ENCODE results near the gene GPI. TPM values are rescaled to one million over a fixed set of nuclear protein-coding genes. Genes with fewer than 3 reads are reported as not detected.

Gene GPI
- total and polyA plus RNA-seq, 2 of the 8 experiments (the other 6 are each of a cell fraction or from before 2014, with no cell fraction given): 171 to 360 TPM

DNA sequence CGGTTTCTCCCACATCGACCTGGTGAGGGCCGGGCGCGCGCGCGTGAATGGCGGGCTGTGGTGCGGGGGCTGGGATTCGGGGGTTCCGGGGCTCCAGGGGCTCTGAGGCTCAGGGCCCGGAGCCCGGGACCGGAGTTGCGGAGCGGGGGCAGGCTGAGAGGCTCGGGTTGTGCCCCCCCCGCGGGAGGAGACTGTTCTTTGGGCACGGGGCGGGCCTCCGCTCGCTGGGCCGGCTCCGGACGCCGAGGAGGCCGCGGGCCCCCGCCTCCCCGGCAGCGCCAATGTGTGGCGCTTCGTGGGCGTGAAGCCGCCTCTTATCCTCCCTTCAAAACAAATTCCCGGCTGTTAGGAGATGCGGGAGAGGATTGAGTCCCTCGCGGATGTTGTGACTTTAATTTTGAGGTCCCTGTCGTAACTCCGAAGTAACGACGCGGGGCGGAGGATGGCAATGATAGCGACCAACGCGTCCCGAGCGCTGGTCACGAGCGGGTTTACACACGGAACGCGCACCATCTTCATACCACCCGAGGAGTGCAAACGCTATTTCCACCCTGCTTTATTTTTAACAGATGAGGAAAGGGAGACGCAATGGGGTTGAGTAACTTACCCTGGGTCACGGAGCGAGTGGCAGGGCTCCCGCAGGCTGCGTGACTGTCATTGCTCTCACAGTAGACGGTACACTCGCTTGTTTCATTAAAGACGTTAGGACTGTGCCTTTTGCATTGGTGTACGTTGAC lies 63.7 kb downstream of the GPI start:
- peak overlapping the region; percentile 92 for H4K8ac ChIP-seq (ENCODE audit: extremely low read depth, insufficient read depth, low read length)
- H3K27ac ChIP-seq (ENCODE audit: low read depth, low read length): peak overlapping the region; percentile 78
- H3K79me1 ChIP-seq (ENCODE audit: low read depth, low read length): peaks cover 4% of the 10 kb centered on the region
- H2BK5ac ChIP-seq (ENCODE audit: low read depth, low read length): peak overlapping the region; percentile 60
- H3K23ac ChIP-seq (ENCODE audit: insufficient read length): no peak overlapping the region
- H3K56ac ChIP-seq (replicated peaks; ENCODE audit: insufficient read length, low read depth, low read length): peak overlapping the region; percentile 51
- 0 out of 2 replicates have a peak, but pooled peaks cover 3% of the 10 kb centered on the region for H3K23me2 ChIP-seq (ENCODE audit: low read depth, low read length)
- H3K18ac ChIP-seq (ENCODE audit: extremely low read depth, low read length): no peak overlapping the region
- peak in 1 of 2 experiments; percentile 52 for DNase-seq (ENCODE audit: low read depth in 1 of 2, low spot score in 2 of 2)
- WGBS, 2 experiments (ENCODE audit: extremely low coverage in 1 of 2, insufficient coverage in 1 of 2, insufficient read length in 1 of 2, insufficient replicate concordance in 2 of 2, low coverage in 1 of 2, low lambda C conversion rate in 2 of 2, missing lambda C conversion rate in 1 of 2): 3% methylated on average over 32 of the region's 68 CpGs; no CpG with 5 or more reads in 1 of the 2 experiments
- H3K4ac ChIP-seq (replicated peaks; ENCODE audit: insufficient read length, low read depth, low read length): no peak overlapping the region
- no peak for FAIRE-seq
- no peak overlapping the region for H2BK15ac ChIP-seq (ENCODE audit: low read length)
- POLR2A ChIA-PET (ENCODE audit: partially characterized antibody): interaction anchor here (0.8 to 2.0 kb wide), 10 partner anchors 9 to 63 kb away, joined by 3 to 8 read pairs (median 4); partner anchors contain the start of gene GPI
- peaks cover 15 to 17% of the 10 kb centered on the region in 2 experiments for H4K20me1 ChIP-seq (replicated peaks in 1 of 2; ENCODE audit: control insufficient read depth in 1 of 2, insufficient read depth in 2 of 2, low read length in 2 of 2)
- 0 out of 2 replicates have a peak overlapping the region, but pooled peaks have one; percentile 26 for H2AK5ac ChIP-seq (ENCODE audit: low read depth, low read length)
- peak overlapping the region; percentile 25 for H4K5ac ChIP-seq (ENCODE audit: insufficient read length, low read depth, low read length)
- peaks cover 31 to 53% of the 10 kb centered on the region in 2 experiments for H3K79me2 ChIP-seq (ENCODE audit: control insufficient read depth in 1 of 2, insufficient read depth in 2 of 2, low read length in 2 of 2)
- no peak overlapping the region for H2BK120ac ChIP-seq (replicated peaks; ENCODE audit: low read depth, low read length)
- H2BK20ac ChIP-seq (ENCODE audit: low read length): no peak overlapping the region
- H4K91ac ChIP-seq (replicated peaks; ENCODE audit: insufficient read length, low read length): peak overlapping the region; percentile 14
- no peak overlapping the region for H3K14ac ChIP-seq (ENCODE audit: insufficient read length)
- peak overlapping the region; percentile 87 to 100 (median 100) for H3K4me3 ChIP-seq (ENCODE audit: extremely low read depth in 1 of 4, insufficient read depth in 2 of 4, low read depth in 3 of 4, low read length in 4 of 4)
- 0 out of 2 replicates have a peak overlapping the region, but pooled peaks have one; percentile 33 for H2BK12ac ChIP-seq (ENCODE audit: low read depth, low read length)
- H3K9me3 ChIP-seq (ENCODE audit: insufficient read depth in 2 of 2, low read depth in 1 of 2, low read length in 1 of 2): no peaks in the 10 kb centered on the region
- H3K4me2 ChIP-seq (ENCODE audit: insufficient read depth in 1 of 2, low read depth in 2 of 2, low read length in 2 of 2): peak overlapping the region; percentile 66 to 77
- peak; percentile 66 for TF ChIP-seq SAP30 (IDR thresholded peaks at IDR 0.05; ENCODE audit: insufficient read depth, insufficient replicate concordance, low read length)
- no peak for TF ChIP-seq RNF2 (IDR thresholded peaks at IDR 0.05; ENCODE audit: borderline replicate concordance, low read depth, low read length, missing control alignments, poor library complexity, severe bottlenecking)
- no peak for TF ChIP-seq CEBPB (IDR thresholded peaks at IDR 0.05; ENCODE audit: low read depth, low read length)
- peak in 1 of 2 experiments; percentile 4; a peak in 1 of 4 replicates for TF ChIP-seq SIN3A (conservative IDR thresholded peaks at IDR 0.05 in 1 of 2, IDR thresholded peaks at IDR 0.05 in 1 of 2; ENCODE audit: low read depth in 1 of 2, low read length in 2 of 2)
- peak; percentile 53 for TF ChIP-seq ASH2L (IDR thresholded peaks at IDR 0.05; ENCODE audit: low read length)
- 0 out of 2 replicates have a peak, but pooled peaks have one; percentile 30 for TF ChIP-seq POLR2AphosphoS5 (IDR thresholded peaks at IDR 0.05; ENCODE audit: low read depth, low read length)
- peak; percentile 42; the same call in 1 of the 2 replicates for TF ChIP-seq PHF8 (conservative IDR thresholded peaks at IDR 0.05; ENCODE audit: low read depth, low read length)
- TF ChIP-seq KDM5A (IDR thresholded peaks at IDR 0.05; ENCODE audit: low read length): 0 out of 2 replicates have a peak, but pooled peaks have one; percentile 33
- CTCF ChIA-PET (ENCODE audit: partially characterized antibody): no interaction called here
- no peak overlapping the region for H2AFZ ChIP-seq (ENCODE audit: low read length)
- peak overlapping the region; percentile 85 to 92 (median 89) for H3K9ac ChIP-seq (replicated peaks in 1 of 4; ENCODE audit: extremely low read depth in 1 of 4, low read depth in 3 of 4, low read length in 3 of 4)
- H3K36me3 ChIP-seq (ENCODE audit: control insufficient read depth in 2 of 4, insufficient read depth in 4 of 4, low read length in 3 of 4): peaks cover 4 to 41% (median 12%) of the 10 kb centered on the region in 4 experiments; a peak in 7 of 8 replicates
- no peaks in the 10 kb centered on the region for H3K27me3 ChIP-seq (replicated peaks in 1 of 4; ENCODE audit: control insufficient read depth in 3 of 4, extremely low read depth in 1 of 4, insufficient read depth in 3 of 4, low read length in 3 of 4)
- peaks cover 0 to 2% (median 0%) of the 10 kb centered on the region in 4 experiments; a peak in 1 of 7 replicates for H3K4me1 ChIP-seq (replicated peaks in 1 of 4; ENCODE audit: control insufficient read depth in 3 of 4, insufficient read depth in 4 of 4, low read length in 3 of 4)
